Smooth muscle cell (in vitro differentiated cells): ENCODE data around the gene STX5. TPM values are rescaled to one million over a fixed set of nuclear protein-coding genes. Genes with fewer than 3 reads are reported as not detected.
A peak's percentile ranks its signal among the peaks of the same experiment; 100 is the strongest.
"Not testable (repeated sequence)": the region's sequence is repeated elsewhere in the genome, so short reads cannot be mapped to it uniquely, and the experiment has no call there.

Experiments
- DNase-seq: peaks from one replicate; lab custom pipeline; 2025; ENCODE audit not compliant: unreplicated experiment; lab: John Stamatoyannopoulos, UW
- H2AFZ ChIP-seq: fragments of 200-600 bp; sonication (generic); 2 replicates; pipeline ENCODE4 v1.6.0; 2016; ENCODE audit warnings: antibody characterized with exemption, low read depth, mild to moderate bottlenecking
- H3F3A ChIP-seq: fragments of 200-600 bp; sonication (generic); 2 replicates; pipeline ENCODE4 v1.6.0; 2017; ENCODE audit warnings: antibody characterized with exemption, low read depth
- H3K27ac ChIP-seq: fragments of 200-600 bp; sonication (generic); 2 replicates; pipeline ENCODE4 v1.5.1; 2016; ENCODE audit warnings: low read depth, mild to moderate bottlenecking
- H3K27me3 ChIP-seq: fragments of 200-600 bp; sonication (generic); 2 replicates; pipeline ENCODE4 v1.6.1; 2016; ENCODE audit warnings: low read depth, mild to moderate bottlenecking
- H3K36me3 ChIP-seq: fragments of 200-600 bp; sonication (generic); 2 replicates; pipeline ENCODE4 v1.5.1; 2016; ENCODE audit warnings: low read depth
- H3K4me1 ChIP-seq: fragments of 200-600 bp; sonication (generic); 2 replicates; pipeline ENCODE4 v1.5.1; 2016; ENCODE audit warnings: low read depth
- H3K4me2 ChIP-seq: fragments of 200-600 bp; sonication (generic); 2 replicates; pipeline ENCODE4 v1.6.0; 2016; ENCODE audit warnings: mild to moderate bottlenecking
- H3K4me3 ChIP-seq: fragments of 200-600 bp; sonication (generic); 2 replicates; pipeline ENCODE4 v1.5.1; 2016; ENCODE audit warnings: mild to moderate bottlenecking
- H3K79me2 ChIP-seq: fragments of 200-600 bp; sonication (generic); 2 replicates; pipeline ENCODE4 v1.6.0; 2016; ENCODE audit warnings: low read depth, mild to moderate bottlenecking
- H3K9ac ChIP-seq: fragments of 200-600 bp; sonication (generic); 2 replicates; pipeline ENCODE4 v1.6.0; 2016; ENCODE audit warnings: low read depth
- H3K9me3 ChIP-seq: fragments of 200-600 bp; sonication (generic); replicated peaks from 2 replicates; pipeline ENCODE4 v1.5.1; 2016; ENCODE audit warnings: low read depth
- H4K20me1 ChIP-seq: fragments of 200-600 bp; sonication (generic); 2 replicates; pipeline ENCODE4 v1.6.0; 2016; ENCODE audit warnings: low read depth
- WGBS: methylation state at CpG from one replicate; pipeline ENCODE4 v1.1.7; 2016; ENCODE audit warnings: low lambda C conversion rate; 5-methylcytosine and 5-hydroxymethylcytosine counted together
- polyA plus RNA-seq: library from polyadenylated mRNA; unstranded; fragments of >200 nt; fragmentation: Nextera tagmentation; extraction: Ambion mirVana; gene quantifications from 2 replicates; pipeline ENCODE4 v1.2.1, GENCODE V29; 2016
- total RNA-seq: library from RNA; depleted of rRNA; stranded (reverse); fragments of >200 nt; gene quantifications from 2 replicates; pipeline ENCODE4 v1.2.3, GENCODE V29; 2014
- TF ChIP-seq, protein P1 (sequence below): fragments of 200-600 bp; sonication (generic); IDR thresholded peaks from 2 replicates; pipeline ENCODE4 v1.5.1; 2017; ENCODE audit warnings: borderline replicate concordance, mild to moderate bottlenecking, antibody characterized with exemption; ENCODE audit not compliant: insufficient read depth, poor library complexity, severe bottlenecking

The STX5 gene
- total and polyA plus RNA-seq, 2 experiments from 2014 or later = 44.6 to 67.9 TPM

DNA sequence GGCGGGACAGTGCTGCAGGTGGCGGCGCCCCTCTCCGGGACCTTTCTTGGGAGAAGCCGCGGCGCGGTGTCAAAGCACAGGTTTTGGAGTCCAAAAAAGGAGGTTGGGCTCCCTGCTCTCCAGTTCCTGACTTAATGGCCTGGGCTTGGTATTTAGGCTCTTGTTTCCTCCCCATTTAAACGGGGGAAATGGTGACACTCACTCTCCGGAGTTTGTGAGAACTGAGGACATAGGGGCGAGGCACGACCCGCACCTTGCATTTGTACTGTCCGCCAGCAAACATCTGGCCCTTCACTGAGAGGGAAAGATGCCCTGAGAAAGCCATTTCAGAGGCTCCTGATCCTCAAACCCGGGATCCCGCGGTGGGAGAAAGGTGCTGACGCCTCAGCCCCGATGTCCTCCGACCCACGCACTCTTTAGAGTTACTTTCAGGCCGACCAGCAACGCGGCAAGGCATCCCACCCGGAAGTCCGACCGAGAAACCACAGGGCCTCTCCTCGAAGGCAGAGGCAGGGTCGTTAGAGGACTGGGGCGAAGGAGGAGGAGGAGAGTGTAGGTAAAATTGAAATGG, 10.4 kb upstream of the STX5 start:
- H2AFZ ChIP-seq = peak overlapping the region; percentile 96
- peak overlapping the region; percentile 58 for H3K4me3 ChIP-seq
- peak overlapping the region; percentile 91 for H3K4me2 ChIP-seq
- peaks cover 20% of the 10 kb centered on the region for H3K79me2 ChIP-seq
- H3K9ac ChIP-seq = peak overlapping the region; percentile 98
- no peaks in the 10 kb centered on the region for H4K20me1 ChIP-seq
- peaks cover 11% of the 10 kb centered on the region for H3K4me1 ChIP-seq
- peaks cover 29% of the 10 kb centered on the region for H3F3A ChIP-seq
- no peaks in the 10 kb centered on the region for H3K36me3 ChIP-seq
- 4% methylated on average over 30 of the region's 30 CpGs for WGBS
- DNase-seq = no peak
- H3K27me3 ChIP-seq = no peaks in the 10 kb centered on the region
- TF ChIP-seq, protein P1, sequence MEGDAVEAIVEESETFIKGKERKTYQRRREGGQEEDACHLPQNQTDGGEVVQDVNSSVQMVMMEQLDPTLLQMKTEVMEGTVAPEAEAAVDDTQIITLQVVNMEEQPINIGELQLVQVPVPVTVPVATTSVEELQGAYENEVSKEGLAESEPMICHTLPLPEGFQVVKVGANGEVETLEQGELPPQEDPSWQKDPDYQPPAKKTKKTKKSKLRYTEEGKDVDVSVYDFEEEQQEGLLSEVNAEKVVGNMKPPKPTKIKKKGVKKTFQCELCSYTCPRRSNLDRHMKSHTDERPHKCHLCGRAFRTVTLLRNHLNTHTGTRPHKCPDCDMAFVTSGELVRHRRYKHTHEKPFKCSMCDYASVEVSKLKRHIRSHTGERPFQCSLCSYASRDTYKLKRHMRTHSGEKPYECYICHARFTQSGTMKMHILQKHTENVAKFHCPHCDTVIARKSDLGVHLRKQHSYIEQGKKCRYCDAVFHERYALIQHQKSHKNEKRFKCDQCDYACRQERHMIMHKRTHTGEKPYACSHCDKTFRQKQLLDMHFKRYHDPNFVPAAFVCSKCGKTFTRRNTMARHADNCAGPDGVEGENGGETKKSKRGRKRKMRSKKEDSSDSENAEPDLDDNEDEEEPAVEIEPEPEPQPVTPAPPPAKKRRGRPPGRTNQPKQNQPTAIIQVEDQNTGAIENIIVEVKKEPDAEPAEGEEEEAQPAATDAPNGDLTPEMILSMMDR = no peak
- peak overlapping the region; percentile 100 for H3K27ac ChIP-seq
- no peaks in the 10 kb centered on the region for H3K9me3 ChIP-seq

DNA sequence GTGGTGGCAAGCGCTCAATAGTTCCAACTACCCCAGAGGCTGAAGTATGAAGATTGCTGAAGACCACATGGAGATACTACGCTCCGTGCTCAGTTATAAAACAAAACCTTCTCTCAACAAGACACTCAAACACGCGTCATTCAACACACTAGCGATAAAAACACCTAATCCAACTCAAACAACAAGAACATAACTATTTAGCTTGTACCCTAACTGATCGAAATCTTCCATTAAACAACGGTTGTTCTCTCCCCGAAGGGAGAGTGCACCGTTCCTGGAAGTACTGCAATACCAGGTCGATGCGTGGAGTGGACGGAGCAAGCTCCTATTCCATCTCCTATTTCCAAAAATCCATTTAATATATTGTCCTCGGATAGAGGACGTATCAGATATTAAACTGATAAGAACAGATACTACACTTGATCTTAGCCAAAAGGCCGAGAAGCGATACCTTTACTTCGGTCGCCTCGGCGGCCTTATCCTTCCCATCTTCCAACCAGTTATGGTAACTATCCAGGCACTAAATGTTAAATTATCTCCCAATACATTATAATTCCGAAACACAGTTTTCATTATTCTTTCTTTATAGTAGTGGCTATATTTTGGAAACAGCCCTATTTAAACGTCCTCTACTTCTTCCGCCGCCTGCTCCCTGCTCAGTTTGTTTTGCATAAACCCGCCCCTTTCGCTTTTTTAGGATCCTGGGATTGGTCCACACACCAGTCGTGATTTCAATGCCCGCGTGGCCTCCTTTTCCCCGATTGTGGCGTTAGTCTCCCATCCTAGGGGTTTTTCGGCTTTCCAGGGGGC, 9.7 kb upstream of the STX5 start:
- H4K20me1 ChIP-seq = no peaks in the 10 kb centered on the region
- peaks cover 29% of the 10 kb centered on the region for H3F3A ChIP-seq
- DNase-seq = peak; percentile 54
- peak overlapping the region; percentile 100 for H3K27ac ChIP-seq
- peak overlapping the region; percentile 89 for H3K4me3 ChIP-seq
- H3K36me3 ChIP-seq = no peaks in the 10 kb centered on the region
- no peaks in the 10 kb centered on the region for H3K27me3 ChIP-seq
- H3K4me2 ChIP-seq = peak overlapping the region; percentile 91
- peak overlapping the region; percentile 96 for H2AFZ ChIP-seq
- no peaks in the 10 kb centered on the region for H3K9me3 ChIP-seq
- TF ChIP-seq, protein P1 = no peak
- peaks cover 11% of the 10 kb centered on the region for H3K4me1 ChIP-seq
- under 1% methylated on average over 33 of the region's 33 CpGs for whole genome bisulfite sequencing
- peaks cover 26% of the 10 kb centered on the region for H3K79me2 ChIP-seq
- H3K9ac ChIP-seq = peak overlapping the region; percentile 98

DNA sequence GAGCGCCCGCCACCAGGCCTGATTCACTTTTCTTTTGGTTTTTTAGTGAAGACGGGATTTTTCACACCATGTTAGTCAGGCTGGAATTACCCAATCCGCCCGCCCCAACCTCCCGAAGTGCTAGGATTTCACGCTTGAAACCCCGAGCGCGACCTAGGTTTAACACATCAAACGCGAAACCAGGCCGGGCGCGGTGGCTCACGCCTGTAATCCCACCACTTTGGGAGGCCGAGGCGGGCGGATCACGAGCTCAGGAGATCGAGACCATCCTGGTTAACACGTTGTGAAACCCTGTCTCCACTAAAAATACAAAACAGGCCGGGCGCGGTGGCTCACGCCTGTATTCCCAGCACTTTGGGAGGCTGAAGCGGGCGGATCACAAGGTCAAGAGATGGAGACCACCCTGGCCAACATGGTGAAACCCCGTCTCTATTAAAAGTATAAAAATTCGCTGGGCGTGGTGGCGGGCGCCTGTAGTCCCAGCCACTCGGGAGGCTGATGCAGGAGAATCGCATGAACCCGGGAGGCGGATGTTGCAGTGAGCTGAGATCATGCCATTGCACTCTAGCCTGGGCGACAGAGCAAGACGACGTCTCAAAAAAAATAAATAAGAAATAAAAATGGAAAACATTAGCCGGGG, 9.0 kb upstream of the STX5 start:
- WGBS = under 1% methylated on average over 41 of the region's 41 CpGs
- Histone ChIP-seq H3K4me1 (peaks cover 11% of the 10 kb centered on the region), H3K4me3 (peak overlapping the region; percentile 89), H3K27ac (peak overlapping the region; percentile 100), H3F3A (peaks cover 29% of the 10 kb centered on the region), H3K79me2 (peaks cover 26% of the 10 kb centered on the region), H3K9ac (peak overlapping the region; percentile 96), H3K4me2 (peak overlapping the region; percentile 87)
- H4K20me1 ChIP-seq, H3K36me3 ChIP-seq, H3K27me3 ChIP-seq, H3K9me3 ChIP-seq, H2AFZ ChIP-seq: not testable (repeated sequence)
- DNase-seq = peak; percentile 77
